Right lobe of liver (tissue), 6 donors: ENCODE measurements around the gene SMCP. TPM values are rescaled to one million over a fixed set of nuclear protein-coding genes. Genes with fewer than 3 reads are reported as not detected.

Experiments used
- ATAC-seq, 4 donors: fragments of 200-7000 bp; cut with Tn5 transposase; one replicate each; pipeline ENCODE4 v1.9.1; 2020; ENCODE audit warnings: mild to moderate bottlenecking in 4 of 4, moderate library complexity in 4 of 4
- DNase-seq, 3 donors: peaks; one replicate each; pipeline ENCODE4 v3.0.0-alpha.2; 2020
- H3K27ac ChIP-seq, 3 donors: fragments of 200-600 bp; one replicate each; pipeline ENCODE4 v1.8.0; 2022
- H3K27me3 ChIP-seq, 2 donors: fragments of 200-600 bp; one replicate each; pipeline ENCODE4 v1.8.0; 2022
- H3K36me3 ChIP-seq, 4 donors: fragments of 200-600 bp; sonication (generic) in 1 of 4; one replicate each; pipeline versions ENCODE4 v1.5.1 to v1.8.0; 2017 to 2022; ENCODE audit warnings: control low read depth in 1 of 4
- H3K4me1 ChIP-seq, 4 donors: fragments of 200-600 bp; sonication (generic) in 1 of 4; one replicate each; pipeline versions ENCODE4 v1.5.1 to v1.8.0; 2017 to 2022; ENCODE audit warnings: control low read depth in 1 of 4
- H3K4me3 ChIP-seq, 3 donors: fragments of 200-600 bp; one replicate each; pipeline ENCODE4 v1.8.0; 2022
- H3K9me3 ChIP-seq, 4 donors: fragments of 200-600 bp; sonication (generic) in 1 of 4; one replicate each; pipeline versions ENCODE4 v1.5.1 to v1.8.0; 2017 to 2022; ENCODE audit warnings: control low read depth in 1 of 4
- CTCF ChIP-seq, 4 donors: fragments of 200-600 bp in 3 of 4; fragments of 450-650 bp in 1 of 4; IDR thresholded peaks; one replicate each; pipeline versions ENCODE4 v1.5.1 to v1.8.0; 2016 to 2022; ENCODE audit warnings: antibody characterized with exemption in 4 of 4, mild to moderate bottlenecking in 2 of 4
- POLR2A ChIP-seq: fragments of 450-650 bp; IDR thresholded peaks from one replicate; pipeline ENCODE4 v1.6.1; 2017; ENCODE audit warnings: antibody characterized with exemption, mild to moderate bottlenecking
- WGBS: methylation state at CpG from one replicate; pipeline ENCODE4 v1.1.6; 2018; ENCODE audit warnings: low coverage, low lambda C conversion rate; ENCODE audit not compliant: insufficient coverage; ENCODE audit errors: missing lambda C conversion rate; 5-methylcytosine and 5-hydroxymethylcytosine counted together
- intact Hi-C, 2 donors: fragments of 100-400 bp; cut with DNase I; formaldehyde crosslinking; loops; one replicate each; pipeline versions ENCODE4 v1.11.2 to v1.14.1; 2022
- total RNA-seq, 6 experiments: library from RNA; depleted of rRNA in 2 of 6; stranded (reverse); fragments of >200 nt in 2 of 6; fragmentation: NEBNext Ultra II Directional in 3 of 6; extraction: Animal tissue kit (Norgen Biotek cat#: 25700) in 3 of 6; gene quantifications; one replicate each; pipeline versions ENCODE4 v1.1.0 to v1.2.4, GENCODE V29; 2016 to 2023
- donor health status: DM: no; HTN: yes; CAD: no.
- donor health status: DM: no; HTN: no; CAD: no.
- donor health status: DM: no; HTN: no; CAD: no.
- donor health status: DM: no; HTN: yes; CAD: no.
- donor health status: DM: no; HTN: yes; CAD: no.

Gene SMCP
- total RNA-seq, 6 experiments from 2014 or later, result not detected

- DNase-seq, result no peak
- Histone ChIP-seq H3K4me1 (no peaks in the 10 kb centered on the region), H3K36me3 (no peaks in the 10 kb centered on the region), H3K27ac (no peak overlapping the region), H3K27me3 (no peaks in the 10 kb centered on the region), H3K4me3 (no peak overlapping the region), H3K9me3 (no peaks in the 10 kb centered on the region)
- intact Hi-C loops, result no loop called here
- WGBS, result 62% methylated on average over 4 of the region's 4 CpGs
- TF ChIP-seq POLR2A (no peak), CTCF (IDR thresholded peaks at IDR 0.05) (no peak)
- ATAC-seq, result no peak
These were observed 54.2 kb downstream of the SMCP start for GRCh38 chr1:152932170-152932811.

- no peaks in the 10 kb centered on the region for H3K4me1 ChIP-seq
- H3K9me3 ChIP-seq, result no peaks in the 10 kb centered on the region
- H3K4me3 ChIP-seq, result no peak overlapping the region
- DNase-seq, result no peak
- H3K27ac ChIP-seq, result no peak overlapping the region
- ATAC-seq, result no peak
- no peaks in the 10 kb centered on the region for H3K27me3 ChIP-seq
- no peaks in the 10 kb centered on the region for H3K36me3 ChIP-seq
- TF ChIP-seq CTCF (IDR thresholded peaks at IDR 0.05), result no peak
- no peak for TF ChIP-seq POLR2A
- intact Hi-C loops, result no loop called here
- 61% methylated on average over 2 of the region's 2 CpGs for WGBS
These were observed 55.1 kb downstream of the SMCP start for GRCh38 chr1:152933196-152933595.

Other genes with a start within 250 kb of the SMCP start
- not detected for gene LCE2D, start 214.9 kb upstream of the SMCP start, total RNA-seq
- gene LCE2C, start 203.0 kb upstream of the SMCP start, total RNA-seq, result not detected
- not detected for gene LCE2B, start 192.2 kb upstream of the SMCP start, total RNA-seq
- gene LCE2A, start 180.0 kb upstream of the SMCP start, total RNA-seq, result not detected
- not detected for gene LCE4A, start 170.2 kb upstream of the SMCP start, total RNA-seq
- gene KPRP, start 120.3 kb upstream of the SMCP start, total RNA-seq, result not detected
- not detected for gene LCE1F, start 103.2 kb upstream of the SMCP start, total RNA-seq
- gene LCE1E, start 92.1 kb upstream of the SMCP start, total RNA-seq, result not detected
- not detected for gene LCE1D, start 81.6 kb upstream of the SMCP start, total RNA-seq
- gene LCE1C, start 71.7 kb upstream of the SMCP start, total RNA-seq, result not detected
- not detected for gene LCE1B, start 66.4 kb upstream of the SMCP start, total RNA-seq
- gene LCE1A, start 50.8 kb upstream of the SMCP start, total RNA-seq, result not detected
- not detected for gene LCE6A, start 35.5 kb upstream of the SMCP start, total RNA-seq
- not detected for gene LCE7A, start 18.3 kb upstream of the SMCP start, total RNA-seq
- not detected for gene IVL, start 30.2 kb downstream of the SMCP start, total RNA-seq
- gene SPRR5, start 68.9 kb downstream of the SMCP start, total RNA-seq, result not detected
- not detected for gene SPRR4, start 92.3 kb downstream of the SMCP start, total RNA-seq
- not detected for gene SPRR1A, start 105.8 kb downstream of the SMCP start, total RNA-seq
- gene SPRR3, start 123.4 kb downstream of the SMCP start, total RNA-seq, result under 1 TPM in 1 of 6 experiments, not detected in 5; 0.31 TPM
- not detected for gene SPRR1B, start 152.9 kb downstream of the SMCP start, total RNA-seq
- not detected for gene SPRR2D, start 162.8 kb downstream of the SMCP start, total RNA-seq
- under 1 TPM in 1 of 6 experiments, not detected in 5; 0.40 TPM for gene SPRR2A, start 179.2 kb downstream of the SMCP start, total RNA-seq
- gene SPRR2B, start 193.3 kb downstream of the SMCP start, total RNA-seq, result not detected
- gene SPRR2E, start 216.2 kb downstream of the SMCP start, total RNA-seq, result not detected
- gene SPRR2F, start 235.2 kb downstream of the SMCP start, total RNA-seq, result not detected